Fibroblast of lung (primary cell): Measurements from ENCODE around the gene PDE4B. TPM values are rescaled to one million over a fixed set of nuclear protein-coding genes. Genes with fewer than 3 reads are reported as not detected.

Source experiments
- DNase-seq, 2 donors: peaks; one replicate each; pipeline versions ENCODE4 v3.0.0 to v3.0.0-alpha.2; 2010; ENCODE audit warnings: low read depth in 2 of 2
- H2AFZ ChIP-seq: 2 replicates; pipeline ENCODE4 v1.5.1; 2012; ENCODE audit warnings: low read length, control low read depth, inconsistent platforms
- H3K27ac ChIP-seq: 2 replicates; pipeline ENCODE4 v1.5.1; 2011; ENCODE audit warnings: low read length, control low read depth; ENCODE audit not compliant: insufficient read depth
- H3K27me3 ChIP-seq: 2 replicates; pipeline ENCODE4 v1.5.1; 2011; ENCODE audit warnings: mild to moderate bottlenecking, low read length; ENCODE audit not compliant: control insufficient read depth, insufficient read depth
- H3K36me3 ChIP-seq: 2 replicates; pipeline ENCODE4 v1.5.1; 2011; ENCODE audit warnings: low read length; ENCODE audit not compliant: control insufficient read depth, insufficient read depth
- H3K4me1 ChIP-seq: 2 replicates; pipeline ENCODE4 v1.5.1; 2011; ENCODE audit warnings: low read length; ENCODE audit not compliant: control insufficient read depth, insufficient read depth; ENCODE audit errors: extremely low read depth
- H3K4me2 ChIP-seq: 2 replicates; pipeline ENCODE4 v1.5.1; 2011; ENCODE audit warnings: low read length, control low read depth; ENCODE audit not compliant: insufficient read depth; ENCODE audit errors: extremely low read depth
- H3K4me3 ChIP-seq, 4 experiments: fragments of 200-600 bp in 1 of 4; sonication (generic) in 1 of 4; replicated peaks in 1 of 4; 2 replicates each; pipeline ENCODE4 v1.5.1; 2011 to 2016; ENCODE audit warnings: low read length in 4 of 4, low read depth in 3 of 4, mild to moderate bottlenecking in 3 of 4, control low read depth in 2 of 4, inconsistent platforms in 1 of 4, mixed read lengths in 1 of 4; ENCODE audit not compliant: insufficient read depth in 1 of 4; ENCODE audit errors: control extremely low read depth in 1 of 4
- H3K79me2 ChIP-seq: 2 replicates; pipeline ENCODE4 v1.5.1; 2012; ENCODE audit warnings: mild to moderate bottlenecking, low read length, inconsistent platforms; ENCODE audit not compliant: control insufficient read depth, insufficient read depth
- H3K9ac ChIP-seq: 2 replicates; pipeline ENCODE4 v1.5.1; 2011; ENCODE audit warnings: mild to moderate bottlenecking, low read length, control low read depth; ENCODE audit not compliant: insufficient read depth
- H3K9me3 ChIP-seq: 2 replicates; pipeline ENCODE4 v1.5.1; 2012; ENCODE audit warnings: low read depth, low read length; ENCODE audit not compliant: control insufficient read depth, insufficient read depth
- H4K20me1 ChIP-seq: 2 replicates; pipeline ENCODE4 v1.5.1; 2011; ENCODE audit warnings: low read length; ENCODE audit not compliant: control insufficient read depth, insufficient read depth; ENCODE audit errors: extremely low read depth
- EZH2 ChIP-seq: IDR thresholded peaks from 2 replicates; pipeline ENCODE4 v1.5.1; 2012; ENCODE audit warnings: low read length, control low read depth, mild to moderate bottlenecking; ENCODE audit errors: missing control alignments
- polyA plus RNA-seq, 2 donors: library from polyadenylated mRNA; depleted of rRNA in 1 of 2; stranded (reverse) in 1 of 2; unstranded in 1 of 2; fragments of >200 nt; gene quantifications; 2 replicates each; pipeline ENCODE4 v1.2.1, GENCODE V29; 2011 to 2012; ENCODE audit warnings: missing spikeins in 1 of 2
- total RNA-seq: library from RNA; depleted of rRNA; stranded (reverse); fragments of >200 nt; gene quantifications from 2 replicates; pipeline ENCODE4 v1.2.1, GENCODE V29; 2014
- TF ChIP-seq, protein P1 (sequence below), 2 donors: IDR thresholded peaks in 1 of 2; conservative IDR thresholded peaks in 1 of 2; 1 replicate in 1 of 2; 2 replicates in 1 of 2; pipeline ENCODE4 v1.5.1; 2011 to 2012; ENCODE audit warnings: low read length in 2 of 2, control low read depth in 1 of 2, inconsistent platforms in 1 of 2, low read depth in 1 of 2, mild to moderate bottlenecking in 1 of 2

Gene PDE4B
- total and polyA plus RNA-seq, 2 donors (not counting 1 experiment from before 2014, with no cell fraction given), result 3.7 to 19.8 TPM

DNA sequence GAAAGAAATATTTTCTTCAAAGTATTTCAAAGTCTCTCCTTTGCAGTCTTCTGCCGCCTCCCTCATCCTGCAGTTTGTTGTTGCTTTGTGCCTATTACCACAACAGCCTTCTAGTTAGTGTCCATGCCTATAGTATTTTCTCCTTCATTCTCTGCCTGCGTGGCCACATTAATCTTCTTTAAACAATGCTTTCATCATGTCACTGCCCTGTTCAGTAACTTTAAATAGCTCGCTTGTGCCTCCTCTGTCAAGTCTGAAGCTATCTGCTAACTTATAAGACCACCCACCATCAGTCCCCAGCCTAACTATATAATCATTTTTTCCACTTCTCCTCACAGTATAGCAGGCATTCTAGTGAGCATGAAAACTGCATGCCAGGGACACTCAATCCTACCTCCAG is 290.3 kb downstream of the PDE4B start:
- no peak for TF ChIP-seq EZH2
- TF ChIP-seq, protein P1, sequence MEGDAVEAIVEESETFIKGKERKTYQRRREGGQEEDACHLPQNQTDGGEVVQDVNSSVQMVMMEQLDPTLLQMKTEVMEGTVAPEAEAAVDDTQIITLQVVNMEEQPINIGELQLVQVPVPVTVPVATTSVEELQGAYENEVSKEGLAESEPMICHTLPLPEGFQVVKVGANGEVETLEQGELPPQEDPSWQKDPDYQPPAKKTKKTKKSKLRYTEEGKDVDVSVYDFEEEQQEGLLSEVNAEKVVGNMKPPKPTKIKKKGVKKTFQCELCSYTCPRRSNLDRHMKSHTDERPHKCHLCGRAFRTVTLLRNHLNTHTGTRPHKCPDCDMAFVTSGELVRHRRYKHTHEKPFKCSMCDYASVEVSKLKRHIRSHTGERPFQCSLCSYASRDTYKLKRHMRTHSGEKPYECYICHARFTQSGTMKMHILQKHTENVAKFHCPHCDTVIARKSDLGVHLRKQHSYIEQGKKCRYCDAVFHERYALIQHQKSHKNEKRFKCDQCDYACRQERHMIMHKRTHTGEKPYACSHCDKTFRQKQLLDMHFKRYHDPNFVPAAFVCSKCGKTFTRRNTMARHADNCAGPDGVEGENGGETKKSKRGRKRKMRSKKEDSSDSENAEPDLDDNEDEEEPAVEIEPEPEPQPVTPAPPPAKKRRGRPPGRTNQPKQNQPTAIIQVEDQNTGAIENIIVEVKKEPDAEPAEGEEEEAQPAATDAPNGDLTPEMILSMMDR (conservative IDR thresholded peaks at IDR 0.05 in 1 of 2, IDR thresholded peaks at IDR 0.05 in 1 of 2; ENCODE audit: low read depth in 1 of 2, low read length in 2 of 2), result no peak
- Histone ChIP-seq H3K9ac (no peak overlapping the region), H2AFZ (no peak overlapping the region), H3K9me3 (no peaks in the 10 kb centered on the region), H3K4me3 (no peak overlapping the region), H4K20me1 (no peaks in the 10 kb centered on the region), H3K79me2 (no peaks in the 10 kb centered on the region), H3K36me3 (no peaks in the 10 kb centered on the region), H3K27me3 (no peaks in the 10 kb centered on the region), H3K27ac (no peak overlapping the region), H3K4me1 (no peaks in the 10 kb centered on the region), H3K4me2 (no peak overlapping the region)
- no peak for DNase-seq

DNA sequence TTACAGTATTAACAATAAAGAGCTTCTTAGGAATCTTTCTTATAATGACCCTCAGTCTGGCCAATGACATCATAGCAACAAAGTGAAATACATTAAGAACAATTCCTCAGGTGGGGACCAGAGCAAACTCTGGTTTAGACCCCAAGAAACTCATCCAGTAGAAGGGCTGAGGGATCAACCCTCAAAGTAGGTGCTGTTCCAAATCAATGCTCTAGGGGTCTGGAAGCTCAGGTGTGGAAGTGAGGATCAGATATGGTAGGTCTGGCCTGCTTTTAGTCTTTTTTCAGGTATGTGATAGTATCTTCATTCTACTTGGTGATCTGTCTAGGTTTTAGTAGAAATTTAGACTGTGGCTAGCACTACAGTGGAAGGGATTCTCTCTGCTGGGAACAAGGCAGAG is 291.7 kb downstream of the PDE4B start:
- TF ChIP-seq, protein P1 (conservative IDR thresholded peaks at IDR 0.05 in 1 of 2, IDR thresholded peaks at IDR 0.05 in 1 of 2; ENCODE audit: low read depth in 1 of 2, low read length in 2 of 2), result peak in 1 of 2 donors; percentile 2
- no peak for TF ChIP-seq EZH2
- H3K27ac ChIP-seq, result no peak overlapping the region
- no peaks in the 10 kb centered on the region for H3K36me3 ChIP-seq
- no peak overlapping the region for H2AFZ ChIP-seq
- H4K20me1 ChIP-seq, result no peaks in the 10 kb centered on the region
- H3K79me2 ChIP-seq, result no peaks in the 10 kb centered on the region
- no peaks in the 10 kb centered on the region for H3K27me3 ChIP-seq
- H3K4me2 ChIP-seq, result no peak overlapping the region
- no peak overlapping the region for H3K4me3 ChIP-seq
- no peaks in the 10 kb centered on the region for H3K4me1 ChIP-seq
- H3K9ac ChIP-seq, result no peak overlapping the region
- no peak for DNase-seq
- no peaks in the 10 kb centered on the region for H3K9me3 ChIP-seq

DNA sequence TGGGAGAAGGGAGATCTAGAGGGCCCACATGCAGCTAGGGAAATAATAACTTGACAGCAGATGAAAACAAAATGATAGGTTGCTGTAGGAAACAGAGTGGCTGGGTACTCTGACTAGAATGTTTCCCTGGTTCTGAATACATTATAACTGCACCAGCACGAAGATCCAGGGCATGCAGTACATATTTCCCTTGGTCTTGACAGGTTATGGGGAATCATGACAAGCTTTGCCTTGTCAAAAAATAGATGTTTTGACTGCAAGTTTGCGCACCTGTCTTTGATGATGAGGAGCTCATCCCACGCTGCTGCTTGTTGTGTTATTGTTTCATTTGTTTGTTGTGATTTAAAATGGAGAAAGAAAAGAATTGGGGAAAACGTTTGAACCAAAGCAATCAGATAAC is 292.9 kb downstream of the PDE4B start:
- TF ChIP-seq, protein P1 (conservative IDR thresholded peaks at IDR 0.05 in 1 of 2, IDR thresholded peaks at IDR 0.05 in 1 of 2; ENCODE audit: low read depth in 1 of 2, low read length in 2 of 2), result no peak
- TF ChIP-seq EZH2, result no peak
- no peaks in the 10 kb centered on the region for H3K9me3 ChIP-seq
- no peaks in the 10 kb centered on the region for H3K4me1 ChIP-seq
- H3K27me3 ChIP-seq, result no peaks in the 10 kb centered on the region
- no peaks in the 10 kb centered on the region for H3K36me3 ChIP-seq
- no peak for DNase-seq
- H3K4me3 ChIP-seq, result no peak overlapping the region
- H4K20me1 ChIP-seq, result no peaks in the 10 kb centered on the region
- no peak overlapping the region for H3K27ac ChIP-seq
- no peak overlapping the region for H3K9ac ChIP-seq
- H3K4me2 ChIP-seq, result no peak overlapping the region
- H2AFZ ChIP-seq, result no peak overlapping the region
- H3K79me2 ChIP-seq, result no peaks in the 10 kb centered on the region
